GM19043 (cell line): Measurements from ENCODE around the gene MCTP1.
"Not testable (repeated sequence)": the region's sequence is repeated elsewhere in the genome, so short reads cannot be mapped to it uniquely, and the experiment has no call there.

Experiments
- ATAC-seq: cut with Tn5 transposase; IDR thresholded peaks from one replicate; pipeline ENCODE4 v1.9.1; 2021; ENCODE audit warnings: low read depth; ENCODE audit not compliant: unreplicated experiment

The MCTP1 gene

DNA sequence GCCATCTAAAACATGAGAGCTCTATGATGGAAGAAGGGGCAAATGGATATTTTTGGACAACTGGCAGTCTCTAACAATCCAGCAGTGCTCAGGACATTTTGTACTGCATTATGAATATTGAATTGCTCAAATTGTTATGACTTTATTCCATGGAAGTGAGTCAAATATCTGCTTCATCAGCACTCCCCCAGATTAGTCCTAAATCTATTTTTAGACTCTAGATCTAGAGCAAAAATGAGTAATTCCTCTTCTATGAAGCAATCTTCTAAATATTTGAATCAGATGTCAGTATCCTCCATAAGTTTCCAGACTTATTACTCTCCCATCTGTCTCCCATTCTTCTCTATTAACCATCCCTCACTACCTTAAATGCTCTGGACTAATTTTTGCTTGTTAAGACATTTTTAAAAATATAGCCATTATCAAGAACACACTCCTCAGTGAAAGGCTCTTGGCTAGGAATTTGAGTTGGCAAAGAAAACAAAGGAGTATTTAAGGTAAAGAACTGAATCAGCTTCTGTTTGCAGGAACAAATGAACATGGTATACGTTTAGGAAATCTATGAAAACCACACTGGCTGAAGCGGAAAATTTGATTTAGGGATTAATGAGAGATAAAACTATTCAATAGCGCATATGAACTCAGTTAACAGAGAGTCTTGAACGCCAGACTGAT lies 300.9 kb downstream of the MCTP1 start:
- no peak for ATAC-seq

GRCh38 chr5:94977437-94977836 lies 307.5 kb downstream of the MCTP1 start:
- ATAC-seq: no peak

DNA sequence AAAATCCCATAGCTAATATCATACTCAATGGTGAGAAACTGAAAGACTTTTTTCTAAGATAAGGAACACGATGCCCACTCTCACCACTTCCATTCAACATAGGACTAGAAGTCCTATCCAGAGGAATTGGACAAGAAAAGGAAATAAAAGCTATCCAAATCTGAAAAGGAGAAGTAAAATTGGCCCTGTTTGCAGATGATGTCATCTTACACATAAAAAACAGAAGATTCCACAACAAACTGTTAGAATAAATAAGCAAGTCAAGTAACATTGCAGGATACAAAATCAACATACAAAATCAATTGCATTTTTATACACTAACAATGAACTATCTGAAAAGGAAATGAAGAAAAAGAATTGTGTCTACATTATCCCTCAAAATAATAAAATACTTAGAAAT lies 308.0 kb downstream of the MCTP1 start:
- no peak for ATAC-seq

GRCh38 chr5:94972268-94972667 lies 312.6 kb downstream of the MCTP1 start:
- no peak for ATAC-seq

GRCh38 chr5:94969174-94969573 lies 315.7 kb downstream of the MCTP1 start:
- peak; percentile 67 for ATAC-seq

DNA sequence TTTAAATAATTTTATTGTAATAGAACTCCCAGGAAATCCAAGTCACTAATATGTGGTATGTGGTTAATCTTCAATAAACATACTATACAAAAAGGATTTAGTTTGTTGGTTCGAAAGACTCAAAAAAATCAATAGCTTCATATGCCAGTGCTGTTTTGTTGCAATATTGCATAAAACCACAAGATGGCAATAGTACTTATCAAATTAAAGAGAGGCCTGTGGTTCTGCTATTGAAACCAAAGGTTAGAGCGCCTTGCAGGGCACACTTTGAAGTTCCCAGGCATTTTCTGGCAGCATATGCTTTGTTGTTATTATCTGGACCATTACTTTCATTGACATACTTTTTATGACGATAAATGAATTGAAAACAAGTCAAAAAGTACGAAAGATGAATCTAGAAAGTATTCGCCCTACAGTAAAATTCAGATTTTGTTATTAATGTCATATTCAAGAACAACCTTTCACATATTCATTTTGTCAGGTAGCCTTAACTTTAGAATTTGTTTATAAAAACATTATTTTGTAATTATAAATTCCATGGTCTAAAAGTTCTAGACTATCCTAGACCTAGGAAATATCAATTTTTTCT lies 316.3 kb downstream of the MCTP1 start:
- ATAC-seq: no peak

DNA sequence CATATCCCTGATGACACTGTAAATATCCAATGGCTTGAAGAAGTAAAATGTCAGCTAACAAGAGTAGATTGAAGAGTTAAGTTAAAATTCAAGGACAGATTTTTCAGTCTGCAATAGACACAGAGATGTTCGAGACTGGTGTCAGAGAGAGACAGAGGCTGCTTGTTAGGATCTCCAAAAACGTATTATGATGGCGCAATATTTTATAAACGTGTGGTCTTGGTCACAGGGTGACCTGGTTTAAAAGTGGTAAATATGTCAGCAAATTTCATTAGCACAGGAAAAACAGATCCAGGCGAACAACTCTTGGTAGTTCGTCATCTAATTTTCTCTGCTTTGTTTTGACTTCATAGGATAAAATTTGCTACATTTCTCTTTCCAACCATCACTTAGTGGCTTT lies 317.4 kb downstream of the MCTP1 start:
- no peak for ATAC-seq

DNA sequence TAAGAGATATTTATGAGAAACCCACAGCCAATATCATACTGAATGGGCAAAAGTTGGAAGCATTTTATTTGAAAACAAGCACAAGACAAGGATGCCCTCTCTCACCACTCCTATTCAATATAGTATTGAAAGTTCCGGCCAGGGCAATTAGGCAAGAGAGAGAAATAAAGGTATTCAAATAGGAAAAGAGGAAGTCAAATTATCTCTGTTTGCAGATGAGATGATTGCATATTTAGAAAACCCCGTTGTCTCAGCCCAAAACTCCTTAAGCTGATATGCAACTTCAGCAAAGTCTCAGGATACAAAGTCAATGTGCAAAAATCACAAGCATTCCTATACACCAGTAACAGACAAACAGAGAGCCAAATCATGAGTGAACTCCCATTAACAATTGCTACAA lies 325.6 kb downstream of the MCTP1 start:
- ATAC-seq: not testable (repeated sequence)

- ATAC-seq: no peak
Measured at GRCh38 chr5:94945656-94946055, 339.2 kb downstream of the MCTP1 start.

DNA sequence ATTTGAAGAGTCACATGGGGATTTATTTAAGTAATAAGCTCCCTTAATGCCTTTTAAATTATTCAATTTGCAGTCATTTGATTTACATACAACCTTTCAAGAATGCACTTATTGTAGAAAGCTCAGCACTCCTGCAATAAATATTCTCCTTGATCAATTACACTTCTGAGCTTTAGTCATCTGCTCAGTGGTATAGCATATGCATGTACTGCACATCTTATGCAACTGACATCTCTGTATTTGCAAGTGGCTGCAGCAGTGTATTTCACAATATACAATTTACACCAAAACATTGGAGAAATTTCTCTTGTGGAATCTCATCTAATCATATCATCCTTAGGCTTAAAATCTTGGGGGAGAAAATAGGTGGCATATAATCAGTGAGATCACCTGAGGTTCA lies 340.7 kb downstream of the MCTP1 start:
- no peak for ATAC-seq

GRCh38 chr5:94941122-94941755 lies 343.7 kb downstream of the MCTP1 start:
- ATAC-seq: no peak

- ATAC-seq: no peak
Measured at GRCh38 chr5:94932259-94932658, 352.6 kb downstream of the MCTP1 start.

GRCh38 chr5:94928891-94929290 lies 356.0 kb downstream of the MCTP1 start:
- ATAC-seq: no peak

DNA sequence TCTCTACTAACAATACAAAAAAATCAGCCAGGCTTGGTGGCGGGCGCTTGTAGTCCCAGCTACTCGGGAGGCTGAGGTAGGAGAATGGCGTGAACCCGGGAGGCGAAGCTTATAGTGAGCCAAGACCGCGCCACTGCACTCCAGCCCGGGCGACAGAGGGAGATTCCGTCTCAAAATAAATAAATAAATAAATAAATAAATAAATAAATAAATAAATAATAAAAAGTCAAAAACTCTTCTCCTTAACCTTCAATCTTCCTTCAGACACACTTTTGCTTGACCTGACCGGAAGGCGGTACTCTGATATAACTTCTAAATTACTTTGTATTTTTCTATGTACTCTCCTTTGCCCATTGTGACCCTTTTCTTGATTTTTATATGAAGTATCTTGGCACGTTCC lies 364.3 kb downstream of the MCTP1 start:
- ATAC-seq: no peak

- no peak for ATAC-seq
Measured at GRCh38 chr5:94916619-94917018, 368.3 kb downstream of the MCTP1 start.

DNA sequence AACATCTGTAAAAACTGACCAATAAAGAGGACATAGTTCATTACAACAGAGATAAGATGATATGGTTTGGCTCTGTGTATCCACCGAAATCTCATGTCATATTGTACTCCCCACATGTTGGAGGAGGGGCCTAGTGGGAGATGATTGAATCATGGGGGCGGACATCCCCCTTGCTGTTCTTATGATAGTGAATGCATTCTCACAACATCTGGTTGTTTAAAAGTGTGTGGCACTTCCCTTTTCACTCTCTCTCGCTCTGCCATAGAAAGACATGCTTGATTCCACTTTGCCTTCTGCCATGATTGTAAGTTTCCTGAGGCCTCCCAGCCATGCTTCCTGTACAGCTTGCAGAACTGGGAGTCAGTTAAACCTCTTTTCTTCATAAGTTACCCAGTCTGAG lies 373.6 kb downstream of the MCTP1 start:
- no peak for ATAC-seq

DNA sequence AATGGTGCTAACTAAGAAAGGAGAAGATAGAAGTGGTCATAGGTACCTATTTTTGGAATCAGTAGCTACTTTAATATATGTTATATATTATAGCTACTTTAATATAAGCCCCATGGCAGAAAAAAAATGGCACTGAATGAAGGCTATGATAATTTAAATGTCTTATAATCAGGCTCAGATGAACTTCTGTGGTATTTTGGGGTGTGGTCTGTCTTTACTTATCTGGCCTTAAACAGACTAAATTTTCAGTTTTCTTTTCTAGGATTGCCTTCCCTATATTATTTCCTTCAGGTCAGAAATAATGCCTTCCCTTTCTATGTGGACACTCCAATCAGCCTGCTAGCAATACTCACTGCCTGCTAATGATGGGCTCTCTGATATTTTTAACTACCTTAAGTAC lies 374.2 kb downstream of the MCTP1 start:
- no peak for ATAC-seq

DNA sequence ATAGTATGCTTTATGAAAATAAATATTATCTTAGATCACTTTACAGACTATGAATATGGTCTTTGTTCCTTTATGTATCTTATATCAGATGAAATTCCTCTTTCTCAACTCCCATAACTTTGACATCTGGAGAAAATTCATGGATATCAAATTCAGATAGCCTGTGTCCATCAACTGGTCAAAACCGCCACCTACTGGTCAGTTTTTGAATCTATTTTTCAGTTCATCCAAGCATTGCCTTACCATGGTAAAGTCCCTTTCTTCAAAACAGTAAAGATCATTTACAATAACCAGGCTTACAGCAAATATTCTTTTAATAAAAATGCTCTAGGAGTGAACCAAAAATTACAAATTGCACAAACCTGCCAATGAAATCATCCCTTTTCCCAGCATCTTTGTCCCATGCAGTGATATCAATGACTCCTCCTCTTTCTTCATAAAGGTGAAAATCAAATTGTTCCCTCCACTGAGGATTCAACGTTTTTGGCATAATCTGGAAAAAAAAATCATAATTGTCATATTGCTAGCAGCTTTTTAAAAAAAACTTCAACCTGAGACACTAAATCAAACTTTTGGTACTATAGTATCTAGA lies 375.9 kb downstream of the MCTP1 start:
- ATAC-seq: no peak

- no peak for ATAC-seq
Measured at GRCh38 chr5:94906750-94907149, 378.1 kb downstream of the MCTP1 start.

- no peak for ATAC-seq
Measured at GRCh38 chr5:94903726-94904125, 381.2 kb downstream of the MCTP1 start.

DNA sequence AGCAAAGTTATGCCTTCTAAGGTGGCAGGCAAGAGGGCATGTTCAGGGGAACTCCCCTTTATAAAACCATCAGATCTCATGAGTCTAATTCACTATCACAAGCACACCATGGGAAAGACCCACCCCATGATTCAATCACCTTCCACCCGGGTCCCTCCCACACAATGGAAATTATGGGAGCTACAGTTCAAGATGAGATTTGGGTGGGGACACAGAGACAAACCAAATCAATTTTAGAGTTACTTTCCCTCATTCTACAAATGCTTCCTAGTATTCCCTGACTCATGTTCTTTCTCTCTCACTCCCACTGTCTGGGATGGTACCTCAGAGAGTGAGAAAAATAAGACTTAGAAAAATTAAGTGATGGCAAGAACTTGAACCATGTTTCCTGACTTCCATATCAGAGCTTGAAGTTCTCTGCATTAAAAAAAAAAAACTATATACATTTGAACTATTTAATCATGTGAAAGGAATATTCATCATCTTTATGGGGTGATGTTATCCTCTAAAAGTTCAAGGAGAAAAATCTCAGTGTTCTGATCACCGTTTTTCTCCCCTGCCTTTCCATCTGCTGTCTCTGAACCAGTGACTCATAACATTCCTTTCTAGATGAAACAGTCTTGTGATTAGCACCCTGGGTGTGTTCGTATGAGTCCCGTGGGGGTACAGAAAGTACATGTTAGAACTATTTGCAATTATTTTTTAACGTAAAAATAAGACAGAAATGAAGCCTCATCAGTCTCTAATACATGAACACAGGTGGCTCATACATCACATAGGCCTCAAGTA lies 383.5 kb downstream of the MCTP1 start:
- peak; percentile 87 for ATAC-seq
